Sigmoid colon (tissue), 7 donors: ENCODE results near the gene DHRS7. TPM values are rescaled to one million over a fixed set of nuclear protein-coding genes. Genes with fewer than 3 reads are reported as not detected.

ENCODE experiments used
- DNase-seq: peaks from one replicate; pipeline ENCODE4 v3.0.0-alpha.2; 2019
- H3K27ac ChIP-seq, 4 donors: fragments of 200-600 bp; sonication (generic); one replicate each; pipeline ENCODE4 v1.5.1; 2016 to 2019; ENCODE audit warnings: mild to moderate bottlenecking in 1 of 4
- H3K27me3 ChIP-seq, 3 donors: fragments of 200-600 bp; sonication (generic); one replicate each; pipeline ENCODE4 v1.5.1; 2019; ENCODE audit warnings: mild to moderate bottlenecking in 1 of 3
- H3K36me3 ChIP-seq, 4 donors: fragments of 200-600 bp; sonication (generic); one replicate each; pipeline ENCODE4 v1.5.1; 2016 to 2019
- H3K4me1 ChIP-seq, 4 donors: fragments of 200-600 bp; sonication (generic); one replicate each; pipeline ENCODE4 v1.5.1; 2017 to 2019
- H3K4me3 ChIP-seq, 4 donors: fragments of 200-600 bp; sonication (generic); one replicate each; pipeline ENCODE4 v1.5.1; 2017 to 2019; ENCODE audit warnings: mild to moderate bottlenecking in 2 of 4, moderate library complexity in 1 of 4
- H3K9me3 ChIP-seq, 4 donors: fragments of 200-600 bp in 3 of 4; sonication (generic) in 3 of 4; one replicate each; pipeline versions ENCODE4 v1.5.1 to v1.6.1; 2013 to 2019
- EP300 ChIP-seq, 4 donors: sonication (generic); formaldehyde crosslinking; IDR thresholded peaks; one replicate each; pipeline ENCODE4 v1.6.1; 2017; ENCODE audit warnings: antibody characterized with exemption in 4 of 4
- POLR2A ChIP-seq, 2 donors: fragments of 450-650 bp; IDR thresholded peaks; one replicate each; pipeline ENCODE4 v1.6.1; 2016; ENCODE audit warnings: antibody characterized with exemption in 2 of 2, mild to moderate bottlenecking in 2 of 2, moderate library complexity in 2 of 2
- POLR2AphosphoS5 ChIP-seq, 4 donors: sonication (generic); formaldehyde crosslinking; IDR thresholded peaks; one replicate each; pipeline ENCODE4 v1.6.1; 2017; ENCODE audit warnings: antibody characterized with exemption in 4 of 4
- WGBS, 2 donors: extraction: QIAGEN DNeasy Blood & Tissue Kit; methylation state at CpG; one replicate each; pipeline ENCODE4 v1.1.7; 2013; 5-methylcytosine and 5-hydroxymethylcytosine counted together
- intact Hi-C: fragments of 100-400 bp; cut with DNase I; formaldehyde crosslinking; loops from one replicate; pipeline ENCODE4 v1.15.1; 2023
- polyA plus RNA-seq, 3 donors: library from polyadenylated mRNA; stranded (reverse); fragments of 200-250 nt; gene quantifications; one replicate each; pipeline ENCODE4 v1.2.3, GENCODE V29; 2013
- total RNA-seq, 4 donors: library from RNA; depleted of rRNA; stranded (reverse); fragments of >200 nt; gene quantifications; one replicate each; pipeline ENCODE4 v1.1.0, GENCODE V29; 2016
- TF ChIP-seq, protein P1 (sequence below), 4 experiments: fragments of 450-650 bp in 3 of 4; fragments of 200-600 bp in 1 of 4; IDR thresholded peaks; one replicate each; pipeline ENCODE4 v1.5.1; 2016 to 2019; ENCODE audit warnings: antibody characterized with exemption in 4 of 4, mild to moderate bottlenecking in 3 of 4, moderate library complexity in 2 of 4
- donor health status: healthy with polysubstance abuse.
- donor health status: Bipolar disorder and iron deficiency.
- donor health status: healthy.

Gene DHRS7
- total and polyA plus RNA-seq, 7 donors, result 18.0 to 70.9 (median 49.2) TPM

DNA sequence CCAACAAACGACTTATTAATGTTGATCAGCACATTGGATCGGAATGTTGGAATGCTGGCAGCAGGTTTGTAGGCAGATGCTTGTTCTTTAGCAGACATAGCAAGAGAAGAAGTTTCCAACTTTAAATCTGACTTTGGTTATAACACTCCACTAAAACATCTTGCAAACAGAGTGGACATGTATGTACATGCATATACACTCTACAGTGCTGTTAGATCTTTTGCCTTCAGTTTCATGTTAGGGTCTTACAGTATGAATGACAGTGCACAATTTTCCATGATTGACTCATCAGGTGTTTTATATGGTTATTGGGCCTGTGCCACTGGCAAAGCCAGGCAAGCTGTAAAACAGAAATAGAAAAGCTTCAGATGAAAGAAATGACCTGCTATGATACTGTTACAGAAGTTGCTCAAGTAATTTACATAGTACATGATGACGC, 14.3 kb upstream of the DHRS7 start:
- H3K27ac ChIP-seq, result peak overlapping the region in 2 of 4 donors; percentile 52 to 66
- H3K36me3 ChIP-seq, result no peaks in the 10 kb centered on the region
- no peaks in the 10 kb centered on the region for H3K9me3 ChIP-seq
- TF ChIP-seq EP300 (IDR thresholded peaks at IDR 0.05) (peak in 1 of 4 donors; percentile 65), POLR2AphosphoS5 (IDR thresholded peaks at IDR 0.05) (peak in 2 of 4 donors; percentile 36 to 57), POLR2A (IDR thresholded peaks at IDR 0.05) (no peak)
- H3K27me3 ChIP-seq, result no peaks in the 10 kb centered on the region
- H3K4me1 ChIP-seq, result peaks cover 0 to 24% (median 12%) of the 10 kb centered on the region in 4 donors
- DNase-seq, result no peak
- WGBS, 2 donors, result 56 to 78% methylated on average over 3 of the region's 3 CpGs
- no peak overlapping the region for H3K4me3 ChIP-seq
- intact Hi-C loops, result no loop called here

DNA sequence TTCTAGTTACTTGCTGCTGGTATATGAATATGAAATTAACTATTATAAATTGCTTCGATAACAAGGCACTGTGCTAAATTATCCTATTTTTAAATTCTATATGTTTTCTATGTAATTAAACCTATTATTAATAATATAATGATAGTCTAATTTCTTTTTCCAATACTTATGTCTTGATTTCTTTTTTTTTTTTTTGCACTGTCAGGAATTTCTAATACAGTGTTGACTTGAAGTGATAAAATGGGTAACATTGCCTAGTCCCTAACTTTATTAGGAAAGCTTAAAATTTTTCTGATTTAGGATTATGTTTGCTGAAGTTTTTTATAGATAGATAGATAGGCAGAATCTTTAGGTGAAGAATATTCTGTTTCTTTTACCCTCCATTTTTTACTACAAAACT, 13.6 kb upstream of the DHRS7 start:
- intact Hi-C loops, result no loop called here
- H3K27me3 ChIP-seq, result no peaks in the 10 kb centered on the region
- WGBS, 2 donors, result 98% methylated on average over 1 of the region's 1 CpG
- DNase-seq, result no peak
- TF ChIP-seq POLR2A (IDR thresholded peaks at IDR 0.05) (no peak), POLR2AphosphoS5 (IDR thresholded peaks at IDR 0.05) (no peak), EP300 (IDR thresholded peaks at IDR 0.05) (no peak)
- TF ChIP-seq, protein P1, sequence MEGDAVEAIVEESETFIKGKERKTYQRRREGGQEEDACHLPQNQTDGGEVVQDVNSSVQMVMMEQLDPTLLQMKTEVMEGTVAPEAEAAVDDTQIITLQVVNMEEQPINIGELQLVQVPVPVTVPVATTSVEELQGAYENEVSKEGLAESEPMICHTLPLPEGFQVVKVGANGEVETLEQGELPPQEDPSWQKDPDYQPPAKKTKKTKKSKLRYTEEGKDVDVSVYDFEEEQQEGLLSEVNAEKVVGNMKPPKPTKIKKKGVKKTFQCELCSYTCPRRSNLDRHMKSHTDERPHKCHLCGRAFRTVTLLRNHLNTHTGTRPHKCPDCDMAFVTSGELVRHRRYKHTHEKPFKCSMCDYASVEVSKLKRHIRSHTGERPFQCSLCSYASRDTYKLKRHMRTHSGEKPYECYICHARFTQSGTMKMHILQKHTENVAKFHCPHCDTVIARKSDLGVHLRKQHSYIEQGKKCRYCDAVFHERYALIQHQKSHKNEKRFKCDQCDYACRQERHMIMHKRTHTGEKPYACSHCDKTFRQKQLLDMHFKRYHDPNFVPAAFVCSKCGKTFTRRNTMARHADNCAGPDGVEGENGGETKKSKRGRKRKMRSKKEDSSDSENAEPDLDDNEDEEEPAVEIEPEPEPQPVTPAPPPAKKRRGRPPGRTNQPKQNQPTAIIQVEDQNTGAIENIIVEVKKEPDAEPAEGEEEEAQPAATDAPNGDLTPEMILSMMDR (IDR thresholded peaks at IDR 0.05), result no peak
- H3K9me3 ChIP-seq, result no peaks in the 10 kb centered on the region
- H3K36me3 ChIP-seq, result no peaks in the 10 kb centered on the region
- no peak overlapping the region for H3K4me3 ChIP-seq
- H3K4me1 ChIP-seq, result peaks cover 0 to 22% (median 11%) of the 10 kb centered on the region in 4 donors
- H3K27ac ChIP-seq, result peak overlapping the region in 2 of 4 donors; percentile 52 to 66

DNA sequence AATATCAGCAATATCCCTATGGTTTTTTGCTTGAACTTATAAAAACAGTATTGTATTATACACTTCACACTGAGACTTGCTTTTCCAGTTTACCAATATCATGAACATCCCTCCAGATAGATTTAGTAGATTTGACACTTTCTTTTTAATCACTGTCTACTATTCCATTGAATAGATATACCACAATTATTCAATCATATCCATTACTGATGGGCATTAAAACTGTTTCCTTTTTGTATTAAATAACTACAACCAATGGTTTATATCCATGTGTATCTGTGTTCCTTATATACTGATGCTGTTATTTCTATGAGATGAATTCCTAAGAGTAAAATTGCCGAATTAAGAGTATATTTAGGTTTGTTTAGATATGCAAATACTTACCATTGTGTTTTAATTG, 13.0 kb upstream of the DHRS7 start:
- WGBS, 2 donors, result 94 to 97% methylated on average over 1 of the region's 1 CpG
- DNase-seq, result no peak
- H3K9me3 ChIP-seq, result no peaks in the 10 kb centered on the region
- TF ChIP-seq POLR2A (IDR thresholded peaks at IDR 0.05), result no peak
- TF ChIP-seq, protein P1 (IDR thresholded peaks at IDR 0.05), result no peak
- TF ChIP-seq POLR2AphosphoS5 (IDR thresholded peaks at IDR 0.05), result no peak
- TF ChIP-seq EP300 (IDR thresholded peaks at IDR 0.05), result no peak
- peaks cover 0 to 16% (median 7%) of the 10 kb centered on the region in 4 donors for H3K4me1 ChIP-seq
- no peak overlapping the region for H3K4me3 ChIP-seq
- H3K27ac ChIP-seq, result no peak overlapping the region
- intact Hi-C loops, result no loop called here
- no peaks in the 10 kb centered on the region for H3K36me3 ChIP-seq
- no peaks in the 10 kb centered on the region for H3K27me3 ChIP-seq

DNA sequence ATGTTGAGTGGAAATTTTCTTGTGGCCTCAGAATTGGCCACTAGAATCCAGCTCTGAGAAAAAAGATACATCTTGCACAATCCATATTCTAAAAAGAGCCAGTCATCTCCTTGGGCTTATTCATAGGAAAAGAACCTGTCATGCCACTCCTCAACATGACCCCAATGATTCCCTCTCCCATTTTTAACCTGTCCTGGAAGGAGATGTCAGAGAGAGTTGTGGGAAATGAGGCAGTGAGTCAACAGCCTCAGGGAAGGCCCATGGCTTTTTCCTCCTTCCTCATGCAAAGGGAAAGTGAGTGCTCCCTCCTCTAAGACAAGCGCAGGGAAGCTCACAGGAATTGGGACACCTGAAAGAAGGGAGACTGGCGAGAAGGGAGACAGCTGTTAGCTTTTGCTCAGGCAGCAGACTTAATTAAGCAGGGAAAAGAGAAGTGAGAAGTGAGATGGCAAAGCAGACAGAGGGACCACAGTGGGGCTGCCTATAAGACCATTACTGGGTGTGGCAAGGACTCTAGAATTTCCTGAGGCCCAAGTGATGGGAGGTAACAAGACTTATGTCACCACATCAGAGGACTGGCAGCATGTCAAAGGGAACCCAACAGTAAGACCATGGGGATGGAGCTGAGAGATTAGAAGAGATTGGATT, 10.2 kb upstream of the DHRS7 start:
- Histone ChIP-seq H3K4me3 (no peak overlapping the region), H3K4me1 (peaks cover 0 to 14% (median 7%) of the 10 kb centered on the region in 4 donors), H3K36me3 (no peaks in the 10 kb centered on the region), H3K9me3 (no peaks in the 10 kb centered on the region), H3K27ac (no peak overlapping the region), H3K27me3 (no peaks in the 10 kb centered on the region)
- no peak for DNase-seq
- TF ChIP-seq, protein P1 (IDR thresholded peaks at IDR 0.05), result no peak
- TF ChIP-seq EP300 (IDR thresholded peaks at IDR 0.05), result no peak
- TF ChIP-seq POLR2A (IDR thresholded peaks at IDR 0.05), result no peak
- no peak for TF ChIP-seq POLR2AphosphoS5 (IDR thresholded peaks at IDR 0.05)
- intact Hi-C loops, result no loop called here
- WGBS, 2 donors, result 61 to 95% methylated on average over 2 of the region's 2 CpGs

DNA sequence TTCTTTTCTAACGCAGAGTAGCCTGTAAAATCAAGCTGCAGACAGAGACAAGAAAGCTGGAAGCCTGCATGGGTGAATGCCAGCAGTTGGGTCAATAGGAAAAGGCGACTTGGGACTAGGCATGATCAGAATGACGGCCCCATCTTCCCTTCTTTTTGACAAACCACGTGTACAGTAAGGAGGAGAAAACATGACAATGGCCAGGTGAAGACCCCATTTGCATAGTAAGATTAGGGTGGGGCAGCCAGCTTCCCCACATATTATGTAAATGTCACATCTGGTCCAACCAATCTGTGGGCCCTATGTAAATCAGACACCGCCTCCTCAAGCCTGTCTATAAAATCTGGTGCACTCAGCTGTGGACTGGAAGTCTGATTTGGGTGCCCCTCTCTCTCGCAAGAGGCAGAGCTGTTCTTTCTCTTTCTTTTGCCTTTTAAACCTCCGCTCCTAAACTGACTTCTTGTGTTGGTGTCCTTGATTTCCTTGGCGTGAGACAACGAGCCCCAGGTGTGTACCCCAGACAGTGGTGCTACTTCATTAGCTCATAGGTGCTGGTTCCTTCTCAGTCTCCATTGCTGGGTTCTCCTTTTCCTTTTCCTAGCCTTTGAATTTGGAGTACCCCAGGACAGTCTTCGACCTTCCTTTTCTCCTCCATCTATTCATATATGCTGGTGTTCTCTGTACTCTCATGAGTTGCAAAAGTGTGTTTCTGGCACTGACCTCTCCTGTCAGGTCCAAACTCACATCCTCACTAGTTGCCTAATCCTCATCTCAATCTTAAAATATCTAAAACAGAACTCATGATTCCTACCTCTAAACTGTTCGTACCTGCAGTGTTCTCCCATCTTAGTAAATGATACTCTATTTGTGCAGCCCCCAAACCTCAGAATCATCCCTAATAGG, 9.4 kb upstream of the DHRS7 start:
- Histone ChIP-seq H3K27ac (no peak overlapping the region), H3K9me3 (no peaks in the 10 kb centered on the region), H3K36me3 (no peaks in the 10 kb centered on the region), H3K4me1 (peaks cover 0 to 6% (median 3%) of the 10 kb centered on the region in 4 donors), H3K4me3 (no peak overlapping the region), H3K27me3 (no peaks in the 10 kb centered on the region)
- no peak for TF ChIP-seq POLR2A (IDR thresholded peaks at IDR 0.05)
- 85 to 91% methylated on average over 11 of the region's 11 CpGs for WGBS, 2 donors
- DNase-seq, result no peak
- intact Hi-C loops, result no loop called here
